Left forelimb (tissue), 1 donor: ENCODE results near the gene SRRM3.
A peak's percentile ranks its signal among the peaks of the same experiment; 100 is the strongest.
"Not testable (repeated sequence)": the region's sequence is repeated elsewhere in the genome, so short reads cannot be mapped to it uniquely, and the experiment has no call there.

Experiments
- DNase-seq: peaks from one replicate; pipeline ENCODE4 v3.0.0-alpha.2; 2018; ENCODE audit warnings: low spot score

SRRM3 gene

GRCh38 chr7:76201732-76202665, at the start of gene SRRM3:
Gene SRRM3, plus strand, starts transcription at chr7:76201896. Its CDS starts 33,171 bp downstream, at chr7:76235067.
- DNase-seq = peak; percentile 83

- no peak for DNase-seq
Measured at GRCh38 chr7:76151932-76152331, 49.8 kb upstream of the SRRM3 start.

- DNase-seq = not testable (repeated sequence)
Measured at GRCh38 chr7:76153571-76154230, 48.0 kb upstream of the SRRM3 start.

GRCh38 chr7:76155938-76156337, 45.8 kb upstream of the SRRM3 start:
- DNase-seq = no peak

- DNase-seq = not testable (repeated sequence)
Measured at GRCh38 chr7:76156992-76157685, 44.6 kb upstream of the SRRM3 start.

GRCh38 chr7:76158416-76158815, 43.3 kb upstream of the SRRM3 start:
- DNase-seq = not testable (repeated sequence)

- DNase-seq = not testable (repeated sequence)
Measured at GRCh38 chr7:76162416-76163170, 39.1 kb upstream of the SRRM3 start.

- not testable (repeated sequence) for DNase-seq
Measured at GRCh38 chr7:76163812-76164211, 37.9 kb upstream of the SRRM3 start.

GRCh38 chr7:76165106-76165972, 36.4 kb upstream of the SRRM3 start:
- no peak for DNase-seq

- no peak for DNase-seq
Measured at GRCh38 chr7:76165973-76166403, 35.7 kb upstream of the SRRM3 start.

GRCh38 chr7:76166404-76167255, 35.1 kb upstream of the SRRM3 start:
- DNase-seq = peak; percentile 96

GRCh38 chr7:76173566-76174205, 28.0 kb upstream of the SRRM3 start:
- no peak for DNase-seq

- DNase-seq = not testable (repeated sequence)
Measured at GRCh38 chr7:76176951-76177350, 24.7 kb upstream of the SRRM3 start.

GRCh38 chr7:76179686-76180085, 22.0 kb upstream of the SRRM3 start:
- DNase-seq = no peak

- no peak for DNase-seq
Measured at GRCh38 chr7:76182225-76182960, 19.3 kb upstream of the SRRM3 start.

- DNase-seq = no peak
Measured at GRCh38 chr7:76185187-76185896, 16.4 kb upstream of the SRRM3 start.

GRCh38 chr7:76187272-76187671, 14.4 kb upstream of the SRRM3 start:
- no peak for DNase-seq

GRCh38 chr7:76189276-76189675, 12.4 kb upstream of the SRRM3 start:
- no peak for DNase-seq
